ENCODE results near the gene PRKAR2B.
"Not testable (repeated sequence)": the region's sequence is repeated elsewhere in the genome, so short reads cannot be mapped to it uniquely, and the experiment has no call there.

The PRKAR2B gene

DNA sequence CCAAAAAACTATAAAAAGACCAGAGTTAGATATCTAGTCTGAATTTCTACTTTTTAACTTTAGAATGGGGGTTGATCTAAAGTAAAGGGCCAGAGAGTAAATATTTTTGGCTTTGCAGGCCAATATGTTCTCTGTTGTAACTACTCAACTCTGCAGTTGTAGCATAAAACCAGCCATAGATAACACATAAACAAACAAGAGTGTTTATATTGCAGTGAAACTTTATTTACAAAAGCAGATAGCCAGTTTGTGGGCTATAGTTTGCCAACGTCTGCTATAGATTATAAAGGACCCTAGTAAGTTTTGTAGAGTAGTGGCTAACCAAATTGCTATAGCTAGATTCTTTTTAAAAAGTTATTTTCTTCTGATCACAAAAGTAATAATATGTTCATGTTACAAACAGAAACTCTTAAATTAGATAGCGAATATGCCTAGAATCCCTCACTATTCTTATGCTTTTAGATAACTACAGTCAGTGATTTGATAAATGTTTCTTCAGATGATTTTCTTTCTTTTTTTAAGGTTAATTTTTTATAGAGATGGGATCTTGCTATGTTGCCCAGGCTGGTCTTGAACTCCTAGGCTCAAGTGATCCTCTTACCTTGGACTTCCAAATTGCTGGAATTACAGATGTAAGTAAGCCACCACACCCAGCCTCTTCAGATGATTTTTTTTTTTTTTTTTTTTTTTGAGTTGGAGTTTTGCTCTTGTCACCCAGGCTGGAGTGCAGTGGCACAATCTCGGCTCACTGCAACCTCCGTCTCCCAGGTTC is 100.7 kb downstream of the PRKAR2B start:
- Histone ChIP-seq H3K4me1 (ENCODE audit: control insufficient read depth, insufficient read depth, low read length) (peaks cover 2% of the 10 kb centered on the region), H3K9me3 (ENCODE audit: control insufficient read depth, insufficient read depth, low read length) (no peaks in the 10 kb centered on the region), H3K36me3 (ENCODE audit: control insufficient read depth, insufficient read depth, low read length) (no peaks in the 10 kb centered on the region), H3K27me3 (ENCODE audit: control insufficient read depth, insufficient read depth, low read length) (no peaks in the 10 kb centered on the region), H3K4me3 (ENCODE audit: low read depth, low read length) (no peak overlapping the region), H3K9ac (ENCODE audit: low read depth, low read length) (no peak overlapping the region)

- no peaks in the 10 kb centered on the region for H3K36me3 ChIP-seq (ENCODE audit: control insufficient read depth, insufficient read depth, low read length)
- H3K9ac ChIP-seq (ENCODE audit: low read depth, low read length) = no peak overlapping the region
- H3K27me3 ChIP-seq (ENCODE audit: control insufficient read depth, insufficient read depth, low read length) = no peaks in the 10 kb centered on the region
- no peaks in the 10 kb centered on the region for H3K9me3 ChIP-seq (ENCODE audit: control insufficient read depth, insufficient read depth, low read length)
- peaks cover 2% of the 10 kb centered on the region for H3K4me1 ChIP-seq (ENCODE audit: control insufficient read depth, insufficient read depth, low read length)
- H3K4me3 ChIP-seq (ENCODE audit: low read depth, low read length) = no peak overlapping the region
Measured at GRCh38 chr7:107147464-107148393, 103.2 kb downstream of the PRKAR2B start.

GRCh38 chr7:107148721-107149120 is 104.2 kb downstream of the PRKAR2B start:
- Histone ChIP-seq H3K9me3 (ENCODE audit: control insufficient read depth, insufficient read depth, low read length) (no peaks in the 10 kb centered on the region), H3K27me3 (ENCODE audit: control insufficient read depth, insufficient read depth, low read length) (no peaks in the 10 kb centered on the region), H3K4me3 (ENCODE audit: low read depth, low read length) (no peak overlapping the region), H3K9ac (ENCODE audit: low read depth, low read length) (no peak overlapping the region), H3K4me1 (ENCODE audit: control insufficient read depth, insufficient read depth, low read length) (peaks cover 2% of the 10 kb centered on the region), H3K36me3 (ENCODE audit: control insufficient read depth, insufficient read depth, low read length) (no peaks in the 10 kb centered on the region)

DNA sequence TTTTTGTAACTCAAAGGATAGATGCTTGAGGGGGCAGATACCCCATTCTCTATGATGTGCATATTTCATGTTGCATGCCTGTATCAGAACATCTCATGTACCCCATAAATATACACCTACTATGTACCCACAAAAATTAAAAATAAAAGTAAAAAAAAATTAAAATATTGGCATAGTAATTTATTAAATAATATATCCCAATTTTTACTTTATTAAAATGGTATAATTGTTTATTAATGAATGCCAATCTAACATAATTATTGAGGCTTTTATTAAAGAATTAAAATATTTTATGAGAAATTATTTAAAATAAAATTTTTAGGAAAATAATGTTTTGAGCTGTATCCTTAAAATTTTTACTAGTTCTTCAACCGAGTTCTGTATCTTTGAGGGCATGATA is 105.4 kb downstream of the PRKAR2B start:
- Histone ChIP-seq H3K36me3 (ENCODE audit: control insufficient read depth, insufficient read depth, low read length) (no peaks in the 10 kb centered on the region), H3K4me3 (ENCODE audit: low read depth, low read length) (no peak overlapping the region), H3K9ac (ENCODE audit: low read depth, low read length) (no peak overlapping the region), H3K27me3 (ENCODE audit: control insufficient read depth, insufficient read depth, low read length) (no peaks in the 10 kb centered on the region), H3K4me1 (ENCODE audit: control insufficient read depth, insufficient read depth, low read length) (peaks cover 2% of the 10 kb centered on the region), H3K9me3 (ENCODE audit: control insufficient read depth, insufficient read depth, low read length) (no peaks in the 10 kb centered on the region)

DNA sequence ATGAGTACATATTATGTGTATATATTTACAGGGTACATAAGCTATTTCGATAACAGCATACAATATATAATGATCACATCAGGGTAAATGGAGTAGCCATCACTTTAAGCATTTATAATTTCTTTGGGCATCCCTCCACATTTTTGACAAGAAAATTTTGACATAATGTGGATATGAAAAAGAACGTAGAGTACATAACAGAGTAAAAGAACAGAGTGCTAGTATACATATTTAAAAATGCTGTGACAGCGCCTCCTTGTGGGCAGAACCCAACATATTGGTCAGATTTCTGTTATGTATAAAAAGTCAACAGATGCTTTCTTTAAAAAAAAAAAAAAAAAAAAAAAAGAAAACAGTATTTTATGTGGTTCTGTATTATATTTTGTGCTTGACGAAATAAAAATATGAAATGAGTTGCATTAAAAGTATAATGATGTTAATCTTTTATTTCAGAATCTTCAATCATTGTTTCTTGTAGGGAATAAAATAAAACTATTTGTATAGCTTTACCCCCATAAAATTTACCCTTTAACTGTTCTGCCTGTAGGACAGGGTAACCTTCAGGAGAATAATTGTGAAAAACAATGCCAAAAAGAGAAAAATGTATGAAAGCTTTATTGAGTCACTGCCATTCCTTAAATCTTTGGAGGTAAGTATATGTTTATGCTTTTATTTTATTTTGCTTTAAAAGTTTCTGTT is 106.0 kb downstream of the PRKAR2B start:
- no peak overlapping the region for H3K4me3 ChIP-seq (ENCODE audit: low read depth, low read length)
- H3K4me1 ChIP-seq (ENCODE audit: control insufficient read depth, insufficient read depth, low read length) = no peaks in the 10 kb centered on the region
- H3K36me3 ChIP-seq (ENCODE audit: control insufficient read depth, insufficient read depth, low read length) = no peaks in the 10 kb centered on the region
- H3K27me3 ChIP-seq (ENCODE audit: control insufficient read depth, insufficient read depth, low read length) = no peaks in the 10 kb centered on the region
- no peaks in the 10 kb centered on the region for H3K9me3 ChIP-seq (ENCODE audit: control insufficient read depth, insufficient read depth, low read length)
- no peak overlapping the region for H3K9ac ChIP-seq (ENCODE audit: low read depth, low read length)

DNA sequence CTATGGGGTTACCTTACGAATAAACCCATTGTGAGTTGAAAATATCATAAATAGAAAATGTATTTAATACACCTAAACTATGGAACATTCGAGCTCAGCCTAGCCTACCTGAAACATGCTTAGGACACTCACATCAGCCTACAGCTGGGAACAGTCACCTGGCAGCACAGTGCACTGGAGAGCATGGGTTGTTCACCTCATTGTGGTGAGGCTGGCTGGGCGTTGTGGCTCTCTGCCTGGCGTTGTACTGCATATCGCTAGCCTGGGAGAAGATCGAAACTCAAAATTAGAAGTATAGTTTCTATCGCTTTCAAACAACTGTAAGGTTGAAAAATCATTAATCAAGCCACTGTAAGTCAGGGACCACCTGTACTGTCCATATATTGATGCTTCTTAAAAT is 107.0 kb downstream of the PRKAR2B start:
- Histone ChIP-seq H3K9ac (ENCODE audit: low read depth, low read length) (no peak overlapping the region), H3K36me3 (ENCODE audit: control insufficient read depth, insufficient read depth, low read length) (no peaks in the 10 kb centered on the region), H3K4me1 (ENCODE audit: control insufficient read depth, insufficient read depth, low read length) (no peaks in the 10 kb centered on the region), H3K4me3 (ENCODE audit: low read depth, low read length) (no peak overlapping the region), H3K27me3 (ENCODE audit: control insufficient read depth, insufficient read depth, low read length) (no peaks in the 10 kb centered on the region), H3K9me3 (ENCODE audit: control insufficient read depth, insufficient read depth, low read length) (no peaks in the 10 kb centered on the region)

- no peaks in the 10 kb centered on the region for H3K27me3 ChIP-seq (ENCODE audit: control insufficient read depth, insufficient read depth, low read length)
- no peaks in the 10 kb centered on the region for H3K4me1 ChIP-seq (ENCODE audit: control insufficient read depth, insufficient read depth, low read length)
- H3K4me3 ChIP-seq (ENCODE audit: low read depth, low read length) = no peak overlapping the region
- H3K36me3 ChIP-seq (ENCODE audit: control insufficient read depth, insufficient read depth, low read length) = no peaks in the 10 kb centered on the region
- H3K9me3 ChIP-seq (ENCODE audit: control insufficient read depth, insufficient read depth, low read length) = no peaks in the 10 kb centered on the region
- no peak overlapping the region for H3K9ac ChIP-seq (ENCODE audit: low read depth, low read length)
Measured at GRCh38 chr7:107152011-107152410, 107.5 kb downstream of the PRKAR2B start.

GRCh38 chr7:107154826-107155225 is 110.3 kb downstream of the PRKAR2B start:
- Histone ChIP-seq H3K9me3 (ENCODE audit: control insufficient read depth, insufficient read depth, low read length) (no peaks in the 10 kb centered on the region), H3K4me1 (ENCODE audit: control insufficient read depth, insufficient read depth, low read length) (no peaks in the 10 kb centered on the region), H3K9ac (ENCODE audit: low read depth, low read length) (no peak overlapping the region), H3K27me3 (ENCODE audit: control insufficient read depth, insufficient read depth, low read length) (no peaks in the 10 kb centered on the region), H3K36me3 (ENCODE audit: control insufficient read depth, insufficient read depth, low read length) (no peaks in the 10 kb centered on the region), H3K4me3 (ENCODE audit: low read depth, low read length) (no peak overlapping the region)

DNA sequence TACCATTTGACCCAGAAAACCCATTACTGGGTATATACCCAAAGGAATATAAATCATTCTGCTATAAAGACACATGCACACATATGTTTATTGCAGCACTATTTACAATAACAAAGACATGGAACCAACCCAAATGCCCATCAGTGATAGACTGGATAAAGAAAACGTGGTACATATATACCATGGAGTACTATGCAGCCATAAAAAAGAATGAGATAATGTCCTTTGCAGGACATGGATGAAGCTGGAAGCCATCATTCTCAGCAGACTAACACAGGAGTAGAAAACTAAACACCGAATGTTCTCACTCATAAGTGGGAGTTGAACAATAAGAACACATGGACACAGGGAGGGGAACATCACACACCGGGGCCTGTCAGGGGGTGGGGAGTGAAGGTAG is 111.2 kb downstream of the PRKAR2B start:
- H3K36me3 ChIP-seq (ENCODE audit: control insufficient read depth, insufficient read depth, low read length); H3K4me3 ChIP-seq (ENCODE audit: low read depth, low read length); H3K4me1 ChIP-seq (ENCODE audit: control insufficient read depth, insufficient read depth, low read length); H3K9me3 ChIP-seq (ENCODE audit: control insufficient read depth, insufficient read depth, low read length); H3K9ac ChIP-seq (ENCODE audit: low read depth, low read length); H3K27me3 ChIP-seq (ENCODE audit: control insufficient read depth, insufficient read depth, low read length): not testable (repeated sequence)

DNA sequence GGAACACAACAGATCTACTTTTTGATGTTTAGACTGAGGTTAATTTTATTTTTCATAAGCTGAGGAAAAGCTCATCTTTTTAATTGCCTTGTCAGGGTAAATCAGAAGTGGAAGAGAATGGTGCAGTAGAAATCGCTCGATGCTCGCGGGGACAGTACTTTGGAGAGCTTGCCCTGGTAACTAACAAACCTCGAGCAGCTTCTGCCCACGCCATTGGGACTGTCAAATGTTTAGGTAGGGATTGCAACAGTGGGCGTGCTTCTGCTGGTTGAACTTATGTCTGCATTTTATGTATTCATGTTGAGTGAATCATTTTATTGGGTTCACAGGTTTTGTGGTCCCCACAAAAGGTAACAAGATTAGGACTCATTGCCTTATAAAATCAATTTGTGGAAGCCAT is 112.6 kb downstream of the PRKAR2B start:
- Histone ChIP-seq H3K36me3 (ENCODE audit: control insufficient read depth, insufficient read depth, low read length) (no peaks in the 10 kb centered on the region), H3K4me3 (ENCODE audit: low read depth, low read length) (no peak overlapping the region), H3K9ac (ENCODE audit: low read depth, low read length) (no peak overlapping the region), H3K27me3 (ENCODE audit: control insufficient read depth, insufficient read depth, low read length) (no peaks in the 10 kb centered on the region), H3K9me3 (ENCODE audit: control insufficient read depth, insufficient read depth, low read length) (no peaks in the 10 kb centered on the region), H3K4me1 (ENCODE audit: control insufficient read depth, insufficient read depth, low read length) (no peaks in the 10 kb centered on the region)

- no peaks in the 10 kb centered on the region for H3K9me3 ChIP-seq (ENCODE audit: control insufficient read depth, insufficient read depth, low read length)
- H3K36me3 ChIP-seq (ENCODE audit: control insufficient read depth, insufficient read depth, low read length) = no peaks in the 10 kb centered on the region
- no peak overlapping the region for H3K9ac ChIP-seq (ENCODE audit: low read depth, low read length)
- H3K27me3 ChIP-seq (ENCODE audit: control insufficient read depth, insufficient read depth, low read length) = no peaks in the 10 kb centered on the region
- no peaks in the 10 kb centered on the region for H3K4me1 ChIP-seq (ENCODE audit: control insufficient read depth, insufficient read depth, low read length)
- H3K4me3 ChIP-seq (ENCODE audit: low read depth, low read length) = no peak overlapping the region
Measured at GRCh38 chr7:107158028-107158427, 113.5 kb downstream of the PRKAR2B start.

Data from iPS-15b (cell line).